Fibroblast of villous mesenchyme (primary cell): Measurements from ENCODE around the gene MICAL1. TPM values are rescaled to one million over a fixed set of nuclear protein-coding genes. Genes with fewer than 3 reads are reported as not detected.

ENCODE experiments used
- DNase-seq: peaks from one replicate; pipeline ENCODE4 v3.0.0-alpha.2; 2010; ENCODE audit warnings: low read depth
- H3K4me3 ChIP-seq: 2 replicates; pipeline ENCODE4 v1.5.1; 2011; ENCODE audit warnings: low read depth, mild to moderate bottlenecking, low read length
- total RNA-seq: library from RNA; depleted of rRNA; stranded (reverse); fragments of >200 nt; gene quantifications from 2 replicates; pipeline ENCODE4 v1.2.3, GENCODE V29; 2012
- TF ChIP-seq, protein P1 (sequence below): IDR thresholded peaks from 2 replicates; pipeline ENCODE4 v1.5.1; 2012; ENCODE audit warnings: low read depth, mild to moderate bottlenecking, low read length; ENCODE audit not compliant: insufficient read depth

The MICAL1 gene
- total RNA-seq, 1 donor: 55.3 TPM

DNA sequence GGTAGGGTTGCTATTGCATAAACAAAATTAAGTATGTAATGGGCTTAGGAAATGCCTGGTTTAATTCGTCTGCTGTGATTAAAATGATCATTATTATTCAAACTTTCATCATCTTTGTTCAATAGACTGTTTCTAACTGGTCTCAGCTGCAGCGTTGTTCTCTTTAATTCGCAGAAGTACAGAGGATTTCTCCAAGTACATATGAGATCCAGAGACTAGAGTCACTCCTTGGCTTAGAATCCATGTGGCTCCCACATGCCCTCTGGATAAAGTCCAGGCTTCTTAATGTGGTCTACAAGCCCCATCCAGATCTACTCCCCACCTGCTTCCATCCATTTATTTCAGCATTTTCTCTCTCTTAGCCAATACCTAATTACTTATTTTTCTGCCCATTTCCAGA is 28.6 kb upstream of the MICAL1 start:
- no peak overlapping the region for H3K4me3 ChIP-seq
- TF ChIP-seq, protein P1, sequence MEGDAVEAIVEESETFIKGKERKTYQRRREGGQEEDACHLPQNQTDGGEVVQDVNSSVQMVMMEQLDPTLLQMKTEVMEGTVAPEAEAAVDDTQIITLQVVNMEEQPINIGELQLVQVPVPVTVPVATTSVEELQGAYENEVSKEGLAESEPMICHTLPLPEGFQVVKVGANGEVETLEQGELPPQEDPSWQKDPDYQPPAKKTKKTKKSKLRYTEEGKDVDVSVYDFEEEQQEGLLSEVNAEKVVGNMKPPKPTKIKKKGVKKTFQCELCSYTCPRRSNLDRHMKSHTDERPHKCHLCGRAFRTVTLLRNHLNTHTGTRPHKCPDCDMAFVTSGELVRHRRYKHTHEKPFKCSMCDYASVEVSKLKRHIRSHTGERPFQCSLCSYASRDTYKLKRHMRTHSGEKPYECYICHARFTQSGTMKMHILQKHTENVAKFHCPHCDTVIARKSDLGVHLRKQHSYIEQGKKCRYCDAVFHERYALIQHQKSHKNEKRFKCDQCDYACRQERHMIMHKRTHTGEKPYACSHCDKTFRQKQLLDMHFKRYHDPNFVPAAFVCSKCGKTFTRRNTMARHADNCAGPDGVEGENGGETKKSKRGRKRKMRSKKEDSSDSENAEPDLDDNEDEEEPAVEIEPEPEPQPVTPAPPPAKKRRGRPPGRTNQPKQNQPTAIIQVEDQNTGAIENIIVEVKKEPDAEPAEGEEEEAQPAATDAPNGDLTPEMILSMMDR: no peak
- no peak for DNase-seq

- TF ChIP-seq, protein P1: no peak
- H3K4me3 ChIP-seq: peak overlapping the region; percentile 64
- peak; percentile 45 for DNase-seq
These were observed 28.1 kb upstream of the MICAL1 start for GRCh38 chr6:109483735-109484057.

DNA sequence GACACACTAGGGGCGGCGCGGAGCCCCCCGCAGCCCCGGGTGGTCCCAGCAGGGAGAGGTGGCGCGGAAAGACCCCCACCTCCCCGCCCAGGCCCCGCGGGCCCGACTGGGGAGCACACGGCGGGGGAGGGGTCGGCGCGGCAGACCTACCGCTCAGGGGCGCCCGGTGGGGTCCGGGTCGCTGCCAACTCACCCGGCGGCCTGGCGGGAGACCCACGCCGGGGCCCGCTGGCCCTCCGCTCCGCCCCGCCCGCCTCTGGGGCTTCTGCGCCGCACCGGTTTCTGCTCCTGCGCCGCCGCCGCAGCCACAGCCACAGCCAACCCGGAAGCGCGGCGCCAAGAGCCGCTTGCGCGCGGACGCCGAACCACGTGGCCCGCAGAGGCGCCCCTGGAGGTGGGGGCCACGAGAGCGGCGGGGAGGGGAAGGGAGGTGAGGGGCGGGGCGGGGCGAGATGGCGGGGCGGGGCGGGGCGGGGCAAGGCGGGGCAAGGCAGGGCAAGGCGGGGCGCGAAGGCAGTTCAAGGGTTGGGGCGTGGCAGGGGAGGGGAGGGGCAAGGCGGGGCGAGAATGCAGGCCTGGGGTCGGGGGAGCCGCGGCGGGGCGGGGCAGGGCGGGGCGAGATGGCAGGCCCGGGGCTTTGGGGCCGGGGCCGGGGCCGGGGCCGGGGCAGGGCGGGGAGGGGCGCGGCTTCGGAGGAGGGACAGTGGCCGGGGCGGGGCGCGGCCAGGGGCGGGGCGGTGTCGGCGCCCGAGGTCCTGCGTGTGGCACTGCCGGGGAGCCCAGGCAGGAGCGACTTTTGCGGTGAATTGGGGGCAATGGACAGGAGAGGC is 27.5 kb upstream of the MICAL1 start, which contains the start of gene ZBTB24:
Gene ZBTB24, minus strand, starts transcription at position 315 of the 830 bp plus-strand sequence. CDS start 1,193 bp downstream, outside the sequence.
- peak within 1 kb of the TSS; percentile 83 for H3K4me3 ChIP-seq
- TF ChIP-seq, protein P1: no peak
- peak; percentile 92 for DNase-seq

DNA sequence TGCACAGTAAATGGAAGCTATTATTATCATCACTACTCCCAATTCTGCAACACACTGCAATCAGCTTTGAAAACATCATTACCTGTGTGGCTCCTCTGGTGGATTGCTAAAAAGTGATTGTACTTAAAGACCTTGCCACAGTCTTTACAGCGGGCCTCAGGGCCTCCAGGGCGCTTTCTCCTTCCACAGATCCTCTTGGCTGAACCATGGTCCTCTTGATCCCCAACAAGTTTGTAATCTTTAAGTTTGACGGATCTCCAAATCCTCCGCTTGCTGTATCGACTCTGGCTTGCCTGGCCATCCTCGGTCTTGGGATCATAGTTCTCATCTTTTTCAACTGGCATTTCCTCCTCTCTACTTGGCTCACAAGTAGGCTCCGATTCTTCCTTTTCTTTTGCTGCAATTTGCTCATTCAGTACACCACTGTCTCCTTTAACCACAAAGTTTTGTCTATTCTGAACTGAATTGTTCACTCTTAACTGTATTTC is 25.5 kb upstream of the MICAL1 start:
- TF ChIP-seq, protein P1: no peak
- DNase-seq: no peak
- H3K4me3 ChIP-seq: no peak overlapping the region

- H3K4me3 ChIP-seq: peak overlapping the region; percentile 2
- DNase-seq: no peak
- TF ChIP-seq, protein P1: no peak
These were observed 23.5 kb upstream of the MICAL1 start for GRCh38 chr6:109478841-109479624.

GRCh38 chr6:109478222-109478805 is 22.7 kb upstream of the MICAL1 start:
- H3K4me3 ChIP-seq: no peak overlapping the region
- DNase-seq: no peak
- TF ChIP-seq, protein P1: no peak
